HG03045 (cell line): ENCODE measurements around the gene ZNF74.

ENCODE experiments used
- ATAC-seq: cut with Tn5 transposase; IDR thresholded peaks from one replicate; pipeline ENCODE4 v1.9.1; 2021; ENCODE audit warnings: mild to moderate bottlenecking, moderate library complexity; ENCODE audit not compliant: unreplicated experiment

ZNF74 gene

GRCh38 chr22:20418211-20418788 is 24.3 kb downstream of the ZNF74 start:
- no peak for ATAC-seq

- ATAC-seq: no peak
These were observed 25.7 kb downstream of the ZNF74 start for GRCh38 chr22:20419664-20419951.

- no peak for ATAC-seq
These were observed 26.3 kb downstream of the ZNF74 start for GRCh38 chr22:20420157-20420842.

GRCh38 chr22:20421507-20421874 is 27.5 kb downstream of the ZNF74 start:
- no peak for ATAC-seq

- no peak for ATAC-seq
These were observed 28.5 kb downstream of the ZNF74 start for GRCh38 chr22:20422271-20423007.

- ATAC-seq: no peak
These were observed 29.3 kb downstream of the ZNF74 start for GRCh38 chr22:20423008-20423905.

- ATAC-seq: no peak
These were observed 30.1 kb downstream of the ZNF74 start for GRCh38 chr22:20423906-20424551.

GRCh38 chr22:20424568-20424931 is 30.6 kb downstream of the ZNF74 start:
- ATAC-seq: no peak

- ATAC-seq: no peak
These were observed 31.1 kb downstream of the ZNF74 start for GRCh38 chr22:20424932-20425565.

GRCh38 chr22:20425566-20426258 is 31.8 kb downstream of the ZNF74 start:
- no peak for ATAC-seq

- no peak for ATAC-seq
These were observed 32.3 kb downstream of the ZNF74 start for GRCh38 chr22:20426259-20426615.

- ATAC-seq: no peak
These were observed 33.4 kb downstream of the ZNF74 start for GRCh38 chr22:20427104-20427944.

- ATAC-seq: no peak
These were observed 34.0 kb downstream of the ZNF74 start for GRCh38 chr22:20427945-20428417.

- no peak for ATAC-seq
These were observed 34.7 kb downstream of the ZNF74 start for GRCh38 chr22:20428496-20429253.

GRCh38 chr22:20429254-20430100 is 35.5 kb downstream of the ZNF74 start:
- peak; percentile 58 for ATAC-seq

GRCh38 chr22:20430101-20430719 is 36.3 kb downstream of the ZNF74 start:
- no peak for ATAC-seq
